IPS DF 6.9 (cell line): Measurements from ENCODE around the gene RDH11.

Source experiments
- DNase-seq: peaks from one replicate; pipeline ENCODE4 v3.0.0-alpha.2; 2013; ENCODE audit warnings: low read depth, low spot score
- H3K27ac ChIP-seq: one replicate; pipeline ENCODE4 v1.5.1; 2013; ENCODE audit warnings: low read length, control low read depth
- H3K27me3 ChIP-seq: 2 replicates; pipeline ENCODE4 v1.6.1; 2013; ENCODE audit warnings: mild to moderate bottlenecking, low read length; ENCODE audit not compliant: control insufficient read depth, insufficient read depth
- H3K36me3 ChIP-seq: 2 replicates; pipeline ENCODE4 v1.6.1; 2013; ENCODE audit warnings: low read length; ENCODE audit not compliant: control insufficient read depth, insufficient read depth
- H3K4me1 ChIP-seq: 2 replicates; pipeline ENCODE4 v1.6.1; 2013; ENCODE audit warnings: low read length; ENCODE audit not compliant: control insufficient read depth, insufficient read depth
- H3K4me3 ChIP-seq: 2 replicates; pipeline ENCODE4 v1.5.1; 2013; ENCODE audit warnings: mild to moderate bottlenecking, low read length
- H3K9me3 ChIP-seq: 2 replicates; pipeline ENCODE4 v1.6.1; 2013; ENCODE audit warnings: low read length, inconsistent platforms; ENCODE audit not compliant: control insufficient read depth, insufficient read depth
- WGBS: extraction: QIAGEN DNeasy Blood & Tissue Kit; methylation state at CpG from one replicate; pipeline ENCODE4 v1.1.7; 2013; ENCODE audit warnings: mixed read lengths, missing lambda C conversion rate; ENCODE audit not compliant: insufficient read length, insufficient coverage; 5-methylcytosine and 5-hydroxymethylcytosine counted together

Gene RDH11

DNA sequence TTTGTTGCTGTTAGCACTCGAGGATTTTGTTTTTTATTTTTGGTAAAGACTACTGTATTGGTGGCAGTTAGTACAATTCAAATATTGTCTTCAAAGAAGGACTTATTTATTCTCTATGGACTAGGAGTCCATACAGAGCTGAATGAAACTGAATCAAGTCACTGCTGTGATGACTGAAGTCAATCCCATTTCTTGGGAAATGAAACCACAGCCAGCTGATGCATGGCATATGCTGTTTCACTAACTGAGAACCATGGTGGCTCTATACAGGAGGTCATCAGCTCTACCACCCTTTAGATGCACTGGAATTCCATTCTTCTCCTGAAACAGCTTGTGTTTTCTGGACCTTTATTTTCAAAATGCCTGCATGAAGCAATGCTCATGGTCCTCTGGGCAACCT is 43.4 kb downstream of the RDH11 start:
- H3K9me3 ChIP-seq: no peaks in the 10 kb centered on the region
- DNase-seq: no peak
- no peak overlapping the region for H3K4me3 ChIP-seq
- peaks cover 27% of the 10 kb centered on the region; the same call in 1 of the 2 replicates for H3K36me3 ChIP-seq
- no peaks in the 10 kb centered on the region; the same call in 1 of the 2 replicates for H3K27me3 ChIP-seq
- H3K27ac ChIP-seq: no peak overlapping the region
- no peaks in the 10 kb centered on the region for H3K4me1 ChIP-seq
- no CpG with 5 or more reads among the region's 1 CpG for WGBS

DNA sequence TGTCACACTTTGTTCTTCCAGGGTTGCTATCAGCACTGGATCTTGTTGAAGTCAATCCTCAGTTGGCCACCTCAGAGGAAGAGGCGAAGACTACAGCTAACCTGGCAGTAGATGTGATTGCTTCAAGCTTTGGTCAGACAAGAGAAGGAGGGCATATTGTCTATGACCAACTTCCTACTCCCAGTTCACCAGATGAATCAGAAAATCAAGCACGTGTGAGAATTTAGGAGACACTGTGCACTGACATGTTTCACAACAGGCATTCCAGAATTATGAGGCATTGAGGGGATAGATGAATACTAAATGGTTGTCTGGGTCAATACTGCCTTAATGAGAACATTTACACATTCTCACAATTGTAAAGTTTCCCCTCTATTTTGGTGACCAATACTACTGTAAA is 44.9 kb downstream of the RDH11 start:
- DNase-seq: no peak
- Histone ChIP-seq H3K27me3 (no peaks in the 10 kb centered on the region; the same call in 1 of the 2 replicates), H3K36me3 (peaks cover 21% of the 10 kb centered on the region; the same call in 1 of the 2 replicates), H3K4me1 (no peaks in the 10 kb centered on the region), H3K9me3 (no peaks in the 10 kb centered on the region), H3K4me3 (no peak overlapping the region), H3K27ac (no peak overlapping the region)
- WGBS: no CpG with 5 or more reads among the region's 2 CpGs

DNA sequence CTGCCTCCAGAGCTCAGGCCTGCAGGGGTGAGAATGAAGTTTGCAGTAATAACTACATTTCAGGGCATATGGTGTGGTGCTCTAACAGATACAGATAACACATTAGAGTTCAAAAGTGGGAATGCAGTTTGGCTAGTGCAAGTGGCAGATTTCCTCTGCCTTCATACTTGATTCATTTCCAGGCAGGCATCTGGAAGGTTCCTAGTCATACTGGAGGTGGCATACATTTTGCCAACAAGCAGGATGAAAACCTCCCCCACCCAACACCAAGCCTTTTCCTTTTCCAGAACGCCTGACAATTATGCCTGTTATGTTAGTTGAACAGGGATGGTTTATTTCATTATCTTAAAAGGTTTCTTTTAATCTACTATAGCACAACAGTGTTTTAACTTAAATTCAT is 45.4 kb downstream of the RDH11 start:
- Histone ChIP-seq H3K4me1 (no peaks in the 10 kb centered on the region), H3K27me3 (no peaks in the 10 kb centered on the region; the same call in 1 of the 2 replicates), H3K27ac (no peak overlapping the region), H3K9me3 (no peaks in the 10 kb centered on the region), H3K4me3 (no peak overlapping the region), H3K36me3 (peaks cover 21% of the 10 kb centered on the region; the same call in 1 of the 2 replicates)
- DNase-seq: no peak
- no CpG with 5 or more reads among the region's 1 CpG for WGBS

GRCh38 chr14:67646131-67646530 is 49.4 kb downstream of the RDH11 start:
- Histone ChIP-seq H3K27ac (no peak overlapping the region), H3K27me3 (no peaks in the 10 kb centered on the region), H3K4me3 (no peak overlapping the region), H3K36me3 (peaks cover 12% of the 10 kb centered on the region; the same call in 1 of the 2 replicates), H3K9me3 (no peaks in the 10 kb centered on the region), H3K4me1 (no peaks in the 10 kb centered on the region)
- DNase-seq: no peak
- no CpG with 5 or more reads among the region's 3 CpGs for WGBS

DNA sequence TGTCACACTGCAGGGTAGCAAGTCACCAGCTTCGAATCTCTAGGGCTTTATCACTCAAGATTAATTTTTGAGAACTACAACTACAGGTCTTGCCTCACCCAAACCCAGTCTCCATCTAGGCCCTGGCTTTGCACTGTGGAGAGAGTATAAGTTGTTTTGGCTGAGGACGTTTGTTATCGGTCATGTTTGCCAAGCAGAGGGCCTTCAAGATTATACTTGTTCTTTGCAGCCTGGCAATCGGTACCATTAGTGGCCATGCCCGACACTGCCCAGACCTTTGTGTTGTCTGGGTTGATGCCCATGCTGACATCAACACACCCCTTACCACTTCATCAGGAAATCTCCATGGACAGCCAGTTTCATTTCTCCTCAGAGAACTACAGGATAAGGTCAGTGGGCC is 50.1 kb downstream of the RDH11 start:
- no peak overlapping the region for H3K27ac ChIP-seq
- no peaks in the 10 kb centered on the region for H3K27me3 ChIP-seq
- H3K9me3 ChIP-seq: no peaks in the 10 kb centered on the region
- no peak for DNase-seq
- no CpG with 5 or more reads among the region's 5 CpGs for WGBS
- peaks cover 7% of the 10 kb centered on the region; the same call in 1 of the 2 replicates for H3K36me3 ChIP-seq
- no peaks in the 10 kb centered on the region for H3K4me1 ChIP-seq
- no peak overlapping the region for H3K4me3 ChIP-seq

GRCh38 chr14:67644428-67644827 is 51.1 kb downstream of the RDH11 start:
- Histone ChIP-seq H3K27ac (no peak overlapping the region), H3K4me1 (no peaks in the 10 kb centered on the region), H3K36me3 (peaks cover 6% of the 10 kb centered on the region; the same call in 1 of the 2 replicates), H3K27me3 (no peaks in the 10 kb centered on the region), H3K9me3 (no peaks in the 10 kb centered on the region), H3K4me3 (no peak overlapping the region)
- no CpG with 5 or more reads among the region's 2 CpGs for WGBS
- DNase-seq: no peak

DNA sequence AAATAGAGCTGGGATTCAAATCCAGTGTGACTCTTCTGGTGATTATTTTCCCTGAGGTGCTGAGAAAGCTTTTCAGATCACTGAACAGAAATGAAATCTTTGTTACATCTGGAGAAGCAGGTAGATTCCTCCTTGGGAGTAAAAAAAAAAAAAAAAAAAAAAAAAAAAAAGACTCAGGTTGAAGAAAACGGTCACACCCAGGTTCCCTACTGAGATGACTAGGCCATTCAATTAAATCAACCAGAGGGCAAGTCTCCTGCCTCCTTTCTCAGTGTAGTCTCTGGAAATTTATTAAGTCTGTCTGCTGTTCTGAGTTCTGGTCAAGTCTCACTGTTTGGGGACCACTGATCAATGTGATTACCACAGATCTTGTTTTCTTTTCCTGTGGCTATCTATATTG is 51.9 kb downstream of the RDH11 start:
- no CpG with 5 or more reads among the region's 1 CpG for WGBS
- Histone ChIP-seq H3K9me3 (no peaks in the 10 kb centered on the region), H3K4me1 (no peaks in the 10 kb centered on the region), H3K27me3 (no peaks in the 10 kb centered on the region), H3K27ac (no peak overlapping the region), H3K4me3 (no peak overlapping the region), H3K36me3 (peaks cover 2% of the 10 kb centered on the region; the same call in 1 of the 2 replicates)
- DNase-seq: no peak

DNA sequence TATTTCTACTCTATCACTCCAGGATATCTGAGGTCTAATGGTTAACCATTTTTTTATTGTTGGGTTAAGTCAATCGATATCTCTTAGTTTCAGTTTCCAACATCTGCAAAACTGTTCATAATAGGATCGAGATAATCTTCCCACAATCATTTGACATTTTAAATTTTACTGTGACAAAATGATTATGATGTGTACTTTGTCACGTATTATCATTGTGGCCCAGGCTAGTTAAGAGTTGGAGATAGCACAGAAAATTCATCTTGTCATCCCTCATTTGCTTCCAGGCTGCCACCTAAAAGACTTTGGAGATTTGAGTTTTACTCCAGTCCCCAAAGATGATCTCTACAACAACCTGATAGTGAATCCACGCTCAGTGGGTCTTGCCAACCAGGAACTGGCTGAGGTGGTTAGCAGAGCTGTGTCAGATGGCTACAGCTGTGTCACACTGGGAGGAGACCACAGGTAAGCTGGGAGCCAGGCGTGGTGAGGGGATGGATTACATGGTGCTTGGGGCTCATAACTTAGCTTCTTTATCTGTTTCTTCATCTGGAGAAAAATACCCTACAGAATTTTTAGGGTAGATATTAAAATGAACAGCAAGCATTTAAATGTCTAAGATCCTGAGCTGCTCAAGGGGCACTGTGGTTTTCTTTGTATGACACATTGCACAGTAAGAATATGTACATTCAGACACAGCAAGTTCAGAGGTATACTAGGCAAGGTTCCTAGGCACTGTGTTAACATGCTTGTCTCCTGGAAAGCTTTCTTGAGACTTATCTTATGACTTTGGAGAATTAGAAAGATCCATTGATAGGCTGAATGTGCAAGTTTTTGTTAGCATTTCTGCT is 53.4 kb downstream of the RDH11 start:
- Histone ChIP-seq H3K4me1 (no peaks in the 10 kb centered on the region), H3K9me3 (no peaks in the 10 kb centered on the region), H3K4me3 (no peak overlapping the region), H3K36me3 (peaks cover 2% of the 10 kb centered on the region; the same call in 1 of the 2 replicates), H3K27me3 (no peaks in the 10 kb centered on the region), H3K27ac (no peak overlapping the region)
- DNase-seq: no peak
- no CpG with 5 or more reads among the region's 5 CpGs for WGBS

DNA sequence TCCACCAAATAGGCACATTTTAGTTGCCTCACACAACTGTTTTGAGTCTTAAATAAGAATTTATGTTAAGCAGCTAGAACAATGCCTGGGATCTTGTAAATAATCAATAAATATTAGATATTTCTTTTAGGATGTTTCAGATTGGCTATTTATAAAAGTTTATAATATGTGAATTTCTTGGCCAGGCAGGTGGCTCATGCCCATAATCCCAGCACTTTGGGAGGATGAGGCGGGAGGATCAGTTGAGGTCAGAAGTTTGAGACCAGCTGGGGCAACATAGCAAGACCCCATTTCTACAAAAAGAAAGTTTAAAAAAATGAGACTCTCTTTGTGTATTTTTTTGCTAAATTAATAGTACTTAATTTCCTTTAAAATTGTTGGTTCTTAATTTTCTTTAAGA is 54.1 kb downstream of the RDH11 start:
- WGBS: no CpG with 5 or more reads among the region's 1 CpG
- peaks cover 2% of the 10 kb centered on the region; the same call in 1 of the 2 replicates for H3K36me3 ChIP-seq
- no peaks in the 10 kb centered on the region for H3K27me3 ChIP-seq
- H3K4me1 ChIP-seq: no peaks in the 10 kb centered on the region
- no peak for DNase-seq
- no peak overlapping the region for H3K27ac ChIP-seq
- no peak overlapping the region for H3K4me3 ChIP-seq
- H3K9me3 ChIP-seq: no peaks in the 10 kb centered on the region

GRCh38 chr14:67638642-67639041 is 56.9 kb downstream of the RDH11 start:
- WGBS: no CpG with 5 or more reads among the region's 3 CpGs
- Histone ChIP-seq H3K27ac (no peak overlapping the region), H3K4me1 (no peaks in the 10 kb centered on the region), H3K27me3 (no peaks in the 10 kb centered on the region), H3K9me3 (no peaks in the 10 kb centered on the region), H3K4me3 (no peak overlapping the region), H3K36me3 (no peaks in the 10 kb centered on the region)
- no peak for DNase-seq
